Esophagus squamous epithelium (tissue), 4 donors: ENCODE results near the gene PNMA6E.

Source experiments
- CTCF ChIP-seq, 6 experiments: fragments of 450-650 bp in 4 of 6; fragments of 200-600 bp in 2 of 6; sonication (generic) in 2 of 6; IDR thresholded peaks; one replicate each; pipeline ENCODE4 v1.5.1; 2016 to 2019; ENCODE audit warnings: antibody characterized with exemption in 6 of 6, mild to moderate bottlenecking in 4 of 6, moderate library complexity in 4 of 6
- POLR2A ChIP-seq, 4 donors: fragments of 450-650 bp; IDR thresholded peaks; one replicate each; pipeline ENCODE4 v1.6.1; 2017; ENCODE audit warnings: antibody characterized with exemption in 4 of 4, mild to moderate bottlenecking in 4 of 4, moderate library complexity in 3 of 4

- TF ChIP-seq CTCF (IDR thresholded peaks at IDR 0.05) (no peak), POLR2A (IDR thresholded peaks at IDR 0.05) (no peak)
These were observed 48.4 kb upstream of the PNMA6E start for GRCh38 chrX:153449368-153450113.
